T47D (cell line): ENCODE results near the gene ADAMTSL3.

Source experiments
- DNase-seq, 2 experiments: peaks; one replicate each; pipeline versions ENCODE4 v3.0.0 to v3.0.0-alpha.2; 2011 to 2012; ENCODE audit warnings: low read depth in 1 of 2, low spot score in 1 of 2
- JUND ChIP-seq: IDR thresholded peaks from 2 replicates; pipeline ENCODE4 v1.6.1; 2012; ENCODE audit warnings: low read depth
- in situ Hi-C: cut with HindIII; loops from 2 replicates; pipeline ENCODE4 v1.10.0; 2016; ENCODE audit warnings: low sequenced_read_pairs, low pct_unique_long_range_greater_than_20kb

The ADAMTSL3 gene

DNA sequence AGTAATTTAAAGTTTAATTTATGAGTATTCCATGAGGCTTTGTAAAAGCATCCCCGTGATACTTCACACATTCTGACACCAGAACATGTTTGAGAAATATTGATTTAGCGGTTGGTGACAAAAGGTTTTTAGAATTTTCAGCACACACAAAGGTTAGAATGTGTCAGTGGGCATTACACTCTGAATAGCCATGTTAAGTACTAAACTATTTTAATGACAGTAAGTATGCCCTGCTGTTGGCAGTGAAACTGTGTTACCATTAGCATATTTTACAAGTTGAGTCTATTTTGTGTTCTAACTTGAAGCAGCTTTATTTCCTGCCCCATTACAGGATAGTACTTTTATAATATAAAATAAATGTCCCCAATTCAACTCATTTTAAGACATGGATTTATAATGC, 66.5 kb downstream of the ADAMTSL3 start:
- DNase-seq: no peak
- in situ Hi-C loops: no loop called here
- no peak for TF ChIP-seq JUND

DNA sequence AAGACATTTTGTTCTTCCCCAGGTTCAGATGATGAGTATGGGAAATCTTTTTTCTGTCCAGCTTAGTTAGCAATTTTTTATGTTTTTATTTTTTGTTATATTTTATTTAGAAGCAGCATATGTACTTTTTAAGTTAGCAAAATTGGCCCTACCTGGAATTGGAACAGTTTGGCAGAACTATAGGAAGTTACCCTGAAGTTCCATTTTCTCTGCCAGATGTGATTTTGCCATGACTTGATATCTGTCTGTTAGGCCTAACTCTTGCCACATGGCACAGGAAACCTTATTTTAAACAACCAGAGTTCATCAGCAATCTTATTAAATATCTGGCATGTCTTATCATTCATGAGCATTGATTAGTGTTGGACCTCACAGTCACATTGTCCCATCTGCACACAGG, 67.1 kb downstream of the ADAMTSL3 start:
- no peak for TF ChIP-seq JUND
- DNase-seq: no peak
- in situ Hi-C loops: no loop called here

DNA sequence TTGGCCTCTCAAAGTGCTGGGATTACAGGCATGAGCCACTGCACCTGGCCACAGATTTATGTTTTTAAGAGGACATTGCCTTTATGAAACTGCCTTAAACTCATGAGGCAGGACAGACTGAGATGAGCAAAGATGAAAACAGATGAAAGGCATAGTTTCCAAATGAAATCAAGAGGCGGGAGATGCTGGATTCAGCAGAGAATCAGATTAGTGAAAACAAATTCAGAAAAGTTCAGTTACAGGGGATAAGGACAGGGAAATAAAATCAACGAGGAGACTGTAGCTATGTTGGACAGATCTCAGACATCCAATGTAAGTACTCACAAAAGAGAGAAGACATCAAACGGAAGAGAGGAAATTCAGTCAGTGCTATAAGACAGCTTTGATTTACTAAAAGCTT, 68.1 kb downstream of the ADAMTSL3 start:
- no peak for DNase-seq
- no peak for TF ChIP-seq JUND
- in situ Hi-C loops: no loop called here

DNA sequence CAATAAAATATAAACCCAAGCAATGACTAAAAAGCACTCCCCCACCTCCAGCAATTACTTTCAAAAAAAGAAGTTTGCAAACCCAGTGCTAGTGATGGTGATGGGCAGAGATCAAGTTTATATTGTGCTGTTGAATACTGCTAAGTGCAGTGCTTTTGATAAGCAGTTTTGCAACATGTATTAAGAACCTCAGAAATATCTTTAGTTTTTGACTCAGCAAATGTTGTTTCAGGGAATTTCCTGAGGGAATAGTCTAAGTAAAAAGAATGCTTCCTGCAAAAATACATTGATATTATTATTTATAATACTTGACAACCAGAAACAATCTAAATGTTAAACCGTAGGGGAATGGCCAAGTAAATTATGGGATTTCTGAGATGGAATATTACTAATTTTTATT, 69.3 kb downstream of the ADAMTSL3 start:
- in situ Hi-C loops: no loop called here
- no peak for TF ChIP-seq JUND
- DNase-seq: no peak

DNA sequence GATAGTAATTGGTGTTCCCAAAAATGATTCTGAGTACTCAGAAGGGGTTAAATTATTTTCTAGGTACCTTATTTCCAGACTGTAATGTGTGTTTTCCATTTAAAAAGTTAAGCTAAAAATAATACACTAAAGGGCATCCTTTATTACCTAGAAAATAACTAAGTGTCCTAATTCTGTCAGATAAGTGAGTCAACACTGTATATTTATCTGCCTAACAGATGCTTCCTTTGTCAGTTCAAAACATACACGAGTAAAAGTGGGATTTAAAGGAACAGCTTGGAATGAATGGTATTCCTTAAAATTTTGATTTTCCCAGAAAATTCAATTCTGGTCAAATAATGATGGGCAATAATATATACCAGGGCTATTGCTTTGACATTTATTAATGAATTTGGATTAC, 78.3 kb downstream of the ADAMTSL3 start:
- DNase-seq: no peak
- no peak for TF ChIP-seq JUND
- in situ Hi-C loops: no loop called here

DNA sequence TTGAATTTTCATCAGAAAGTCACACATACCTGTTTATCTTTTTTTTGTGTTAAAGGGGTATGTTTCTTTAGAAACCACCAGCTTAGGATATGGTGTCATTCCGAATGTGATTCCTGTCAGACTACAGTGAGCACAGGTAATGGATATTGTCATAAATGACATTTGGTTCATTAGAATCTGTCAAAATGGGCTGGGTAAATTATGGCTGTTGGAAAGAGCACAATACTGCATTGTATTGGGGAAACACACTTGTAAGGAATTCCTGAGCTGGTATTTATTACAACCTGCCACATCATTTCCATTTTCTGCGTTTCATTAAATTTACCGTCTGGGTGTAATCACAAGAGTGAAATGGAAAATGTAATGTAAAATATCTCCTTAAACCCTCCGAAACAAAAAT, 78.8 kb downstream of the ADAMTSL3 start:
- no peak for DNase-seq
- in situ Hi-C loops: no loop called here
- TF ChIP-seq JUND: no peak

DNA sequence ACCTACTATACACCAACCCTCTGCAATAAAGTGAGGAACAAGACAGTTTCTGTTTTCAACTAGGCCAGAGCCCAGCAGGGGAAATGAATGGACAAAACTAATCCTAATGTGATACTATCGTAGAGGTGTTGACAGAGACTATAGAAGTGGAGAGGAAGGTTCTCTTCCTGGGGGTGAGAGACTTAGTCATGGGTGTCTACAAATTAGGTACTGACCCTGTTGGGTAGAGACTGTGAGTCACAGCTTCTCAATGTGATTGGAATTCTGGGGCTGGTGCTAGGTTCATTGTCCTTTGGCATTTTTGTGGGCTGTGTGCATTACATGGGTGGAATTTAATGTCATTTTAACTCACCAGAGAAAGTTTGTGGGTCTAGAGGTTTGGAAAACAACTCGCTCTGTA, 79.3 kb downstream of the ADAMTSL3 start:
- peak in 1 of 2 experiments; percentile 31 for DNase-seq
- TF ChIP-seq JUND: no peak
- in situ Hi-C loops: no loop called here

DNA sequence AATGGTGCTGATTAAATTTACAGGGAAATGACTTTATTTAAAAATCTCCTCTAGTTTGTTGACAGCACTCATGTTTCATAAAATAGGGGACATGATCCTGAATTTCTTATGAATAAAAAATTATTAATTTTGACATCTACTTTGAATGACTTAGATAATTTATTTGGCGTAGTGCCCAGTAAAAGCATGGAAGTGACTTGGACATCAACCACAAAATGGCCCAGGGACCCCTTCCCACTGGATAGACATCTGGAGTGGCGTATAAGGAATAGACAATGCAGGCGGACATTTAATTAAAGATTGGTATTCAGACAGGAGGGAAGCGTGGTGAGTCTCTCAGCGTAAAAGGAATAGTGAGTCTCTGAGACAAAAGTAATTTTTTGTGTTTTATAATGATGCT, 79.8 kb downstream of the ADAMTSL3 start:
- DNase-seq: no peak
- in situ Hi-C loops: no loop called here
- TF ChIP-seq JUND: no peak

DNA sequence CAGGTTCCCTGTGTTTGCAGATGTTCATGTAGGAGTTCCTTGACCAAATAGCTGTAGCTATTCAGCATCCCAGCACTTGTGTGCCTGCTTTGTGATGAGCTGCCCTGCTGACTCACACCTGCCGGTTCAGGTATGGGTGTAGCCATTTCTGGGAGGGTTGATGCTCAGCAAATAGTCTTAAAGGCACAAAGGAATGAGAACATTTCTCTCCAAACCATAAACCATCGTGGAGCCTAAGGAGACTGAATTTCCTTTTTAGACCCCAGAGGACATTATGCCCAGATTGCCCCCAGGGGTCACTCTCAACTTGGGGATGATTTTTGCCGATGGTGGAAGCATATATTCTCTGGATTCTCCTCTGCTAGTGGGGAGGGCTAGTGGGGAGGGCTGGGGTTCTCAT, 80.6 kb downstream of the ADAMTSL3 start:
- no peak for TF ChIP-seq JUND
- peak in 1 of 2 experiments; percentile 43 for DNase-seq
- in situ Hi-C loops: no loop called here

DNA sequence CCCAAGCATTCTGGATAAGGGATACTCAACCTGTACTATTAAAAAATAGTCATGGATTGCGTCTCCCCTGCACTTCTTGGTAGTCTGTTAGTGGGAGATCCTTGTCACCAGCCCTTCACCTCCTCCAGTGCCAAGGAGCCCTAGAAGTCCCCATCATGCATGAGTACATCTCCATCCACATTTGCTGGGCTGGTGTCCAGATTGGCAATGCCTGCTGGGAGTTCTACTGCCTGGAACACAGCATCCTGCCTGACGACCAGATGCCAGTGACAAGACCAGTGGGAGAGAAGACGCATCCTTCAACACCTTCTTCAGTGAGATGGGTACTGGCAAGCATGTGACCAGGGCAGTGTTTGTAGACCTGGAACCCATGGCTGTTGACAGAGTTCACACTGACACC, 85.7 kb downstream of the ADAMTSL3 start:
- in situ Hi-C loops: no loop called here
- TF ChIP-seq JUND: no peak

DNA sequence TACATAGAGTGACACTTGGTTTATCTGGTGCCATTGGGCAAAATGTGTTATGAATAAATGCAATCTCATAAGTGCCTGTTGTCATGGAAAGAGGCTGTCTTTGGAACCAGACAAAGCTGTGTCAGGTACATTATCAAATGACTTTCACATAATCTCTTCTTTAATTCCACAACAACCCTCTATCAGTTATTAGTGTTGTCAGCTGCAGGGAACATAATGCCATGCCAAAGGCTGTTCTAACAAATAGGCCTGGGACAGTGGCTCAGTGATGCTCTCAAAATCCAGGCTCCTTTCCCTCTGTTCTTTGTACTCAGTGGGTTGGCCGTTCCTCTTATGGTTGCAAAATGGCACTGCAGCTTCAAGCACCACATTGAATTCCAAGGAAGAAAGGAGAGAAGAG, 91.8 kb downstream of the ADAMTSL3 start:
- TF ChIP-seq JUND: no peak
- no peak for DNase-seq
- in situ Hi-C loops: no loop called here

More for the DNA sequence above, 85.7 kb downstream of the ADAMTSL3 start:
- DNase-seq: no peak

DNA sequence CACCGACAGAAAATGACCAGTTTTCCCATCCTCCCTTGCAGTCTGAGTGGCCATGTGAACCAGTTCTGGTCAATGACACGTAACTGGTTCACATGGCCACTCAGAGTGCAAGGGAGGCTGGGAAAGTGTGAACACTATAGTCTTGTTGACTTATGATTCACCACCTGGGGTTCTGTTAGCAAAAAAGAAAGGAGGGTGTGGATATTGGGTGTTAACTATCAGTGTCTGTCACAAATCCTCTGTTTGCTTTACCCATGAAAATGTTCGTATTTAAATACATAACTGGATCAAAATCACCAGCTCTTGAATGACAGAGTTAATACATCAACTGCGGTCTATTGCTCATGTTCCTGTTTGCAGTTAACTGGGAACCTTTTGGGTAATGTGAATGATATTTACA, 92.3 kb downstream of the ADAMTSL3 start:
- no peak for DNase-seq
- in situ Hi-C loops: no loop called here
- TF ChIP-seq JUND: no peak

DNA sequence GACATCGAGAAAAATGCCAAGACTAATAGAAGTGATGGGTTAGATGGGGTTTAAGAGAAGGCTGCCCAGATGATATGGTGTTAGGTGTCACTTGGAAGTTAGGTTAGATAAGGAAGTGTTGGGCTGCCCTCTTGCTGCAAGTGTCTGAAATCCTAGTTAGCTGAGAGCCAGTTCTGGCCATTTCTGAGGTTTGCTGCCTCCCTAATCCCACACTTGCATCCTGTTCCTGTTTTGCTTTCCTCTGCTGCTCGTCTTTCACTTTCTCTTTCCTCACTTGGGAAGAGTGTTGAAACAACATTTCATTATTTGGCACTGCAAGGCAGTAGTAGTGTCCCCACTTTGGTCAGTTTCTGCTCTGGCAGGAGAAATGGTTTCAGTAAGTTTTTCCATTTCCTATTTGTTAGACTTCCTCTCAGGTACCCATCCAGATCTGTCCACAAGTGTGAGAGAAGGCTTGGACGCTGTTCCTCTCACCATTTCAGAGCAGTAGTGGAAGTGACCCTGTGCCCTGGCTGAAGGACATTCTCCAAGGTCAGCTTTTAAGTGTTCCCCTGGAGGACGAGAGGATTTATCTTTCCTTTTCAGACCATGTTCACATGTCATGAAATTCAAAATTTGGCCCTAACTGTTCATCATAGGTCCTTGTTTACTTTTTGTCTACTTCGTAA, 93.3 kb downstream of the ADAMTSL3 start:
- TF ChIP-seq JUND: no peak
- peak; percentile 16 to 48 for DNase-seq
- in situ Hi-C loops: no loop called here

DNA sequence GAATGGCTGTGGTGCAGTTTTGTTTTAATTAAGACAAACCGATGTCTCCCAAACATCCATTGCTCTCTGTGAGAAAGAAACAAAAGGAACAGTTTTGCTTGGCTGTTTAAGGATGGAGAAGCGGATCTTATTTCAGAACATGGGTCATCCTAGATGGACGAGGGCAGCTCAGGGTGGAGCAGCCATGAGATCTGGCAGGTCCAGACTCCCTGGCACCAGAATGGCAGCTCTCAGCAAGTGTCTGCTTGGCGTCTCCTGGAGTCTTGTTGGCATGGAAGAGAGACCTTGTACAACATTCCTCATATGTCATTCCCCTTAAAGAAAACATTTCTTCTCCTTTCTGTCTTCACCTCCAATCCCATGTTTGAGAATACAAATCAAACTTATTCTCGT, 93.8 kb downstream of the ADAMTSL3 start:
- DNase-seq: no peak
- no peak for TF ChIP-seq JUND
- in situ Hi-C loops: no loop called here
